WERI-Rb-1 (cell line): ENCODE results near the gene HDAC9.

Source experiments
- DNase-seq: peaks from one replicate; pipeline ENCODE4 v3.0.0-alpha.2; 2020
- H3K27ac ChIP-seq: fragments of 250-450 bp; sonication (Bioruptor Pico); 2 replicates; pipeline ENCODE4 v1.5.1; 2020; ENCODE audit warnings: mild to moderate bottlenecking, moderate library complexity
- H3K27me3 ChIP-seq: fragments of 250-450 bp; sonication (Bioruptor Pico); 2 replicates; pipeline ENCODE4 v1.5.1; 2021; ENCODE audit warnings: mild to moderate bottlenecking, low read depth, moderate library complexity; ENCODE audit not compliant: insufficient read depth, severe bottlenecking
- H3K36me3 ChIP-seq: fragments of 250-450 bp; sonication (Bioruptor Pico); 2 replicates; pipeline ENCODE4 v1.5.1; 2020; ENCODE audit warnings: mild to moderate bottlenecking, moderate library complexity
- H3K4me3 ChIP-seq: 2 replicates; pipeline ENCODE4 v1.5.1; 2011; ENCODE audit warnings: low read depth, mild to moderate bottlenecking, control low read depth, low read length
- H3K9me3 ChIP-seq: fragments of 250-450 bp; sonication (Bioruptor Pico); 2 replicates; pipeline ENCODE4 v1.5.1; 2021; ENCODE audit warnings: mild to moderate bottlenecking, moderate library complexity; ENCODE audit not compliant: severe bottlenecking
- TF ChIP-seq, protein P1 (sequence below): IDR thresholded peaks from 2 replicates; pipeline ENCODE4 v1.5.1; 2011; ENCODE audit warnings: low read depth, mild to moderate bottlenecking, control low read depth, inconsistent platforms, low read length

Gene HDAC9

DNA sequence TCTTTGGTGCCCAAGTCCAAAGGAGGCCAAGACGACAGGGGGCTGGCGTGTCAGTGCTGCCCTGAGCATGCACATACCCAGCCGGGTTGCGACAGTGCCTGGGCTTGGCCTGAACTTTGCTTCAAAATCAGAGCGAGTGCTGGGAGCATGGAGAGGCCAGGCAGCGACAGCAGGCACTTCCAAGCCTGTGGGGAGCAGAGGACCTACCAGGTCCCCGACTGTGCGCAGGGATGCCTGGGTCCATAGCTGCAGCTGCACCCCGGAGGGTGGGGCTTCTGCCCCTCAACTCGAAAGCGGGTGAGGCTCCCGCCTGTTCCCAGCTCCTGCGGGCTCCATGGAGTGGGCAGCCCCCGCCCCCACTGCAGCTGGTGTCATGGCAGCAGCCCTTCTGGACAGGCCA is 79.1 kb downstream of the HDAC9 start:
- Histone ChIP-seq H3K4me3 (no peak overlapping the region), H3K9me3 (no peaks in the 10 kb centered on the region), H3K27me3 (no peaks in the 10 kb centered on the region), H3K36me3 (no peaks in the 10 kb centered on the region), H3K27ac (no peak overlapping the region)
- DNase-seq: no peak
- TF ChIP-seq, protein P1, sequence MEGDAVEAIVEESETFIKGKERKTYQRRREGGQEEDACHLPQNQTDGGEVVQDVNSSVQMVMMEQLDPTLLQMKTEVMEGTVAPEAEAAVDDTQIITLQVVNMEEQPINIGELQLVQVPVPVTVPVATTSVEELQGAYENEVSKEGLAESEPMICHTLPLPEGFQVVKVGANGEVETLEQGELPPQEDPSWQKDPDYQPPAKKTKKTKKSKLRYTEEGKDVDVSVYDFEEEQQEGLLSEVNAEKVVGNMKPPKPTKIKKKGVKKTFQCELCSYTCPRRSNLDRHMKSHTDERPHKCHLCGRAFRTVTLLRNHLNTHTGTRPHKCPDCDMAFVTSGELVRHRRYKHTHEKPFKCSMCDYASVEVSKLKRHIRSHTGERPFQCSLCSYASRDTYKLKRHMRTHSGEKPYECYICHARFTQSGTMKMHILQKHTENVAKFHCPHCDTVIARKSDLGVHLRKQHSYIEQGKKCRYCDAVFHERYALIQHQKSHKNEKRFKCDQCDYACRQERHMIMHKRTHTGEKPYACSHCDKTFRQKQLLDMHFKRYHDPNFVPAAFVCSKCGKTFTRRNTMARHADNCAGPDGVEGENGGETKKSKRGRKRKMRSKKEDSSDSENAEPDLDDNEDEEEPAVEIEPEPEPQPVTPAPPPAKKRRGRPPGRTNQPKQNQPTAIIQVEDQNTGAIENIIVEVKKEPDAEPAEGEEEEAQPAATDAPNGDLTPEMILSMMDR: no peak

DNA sequence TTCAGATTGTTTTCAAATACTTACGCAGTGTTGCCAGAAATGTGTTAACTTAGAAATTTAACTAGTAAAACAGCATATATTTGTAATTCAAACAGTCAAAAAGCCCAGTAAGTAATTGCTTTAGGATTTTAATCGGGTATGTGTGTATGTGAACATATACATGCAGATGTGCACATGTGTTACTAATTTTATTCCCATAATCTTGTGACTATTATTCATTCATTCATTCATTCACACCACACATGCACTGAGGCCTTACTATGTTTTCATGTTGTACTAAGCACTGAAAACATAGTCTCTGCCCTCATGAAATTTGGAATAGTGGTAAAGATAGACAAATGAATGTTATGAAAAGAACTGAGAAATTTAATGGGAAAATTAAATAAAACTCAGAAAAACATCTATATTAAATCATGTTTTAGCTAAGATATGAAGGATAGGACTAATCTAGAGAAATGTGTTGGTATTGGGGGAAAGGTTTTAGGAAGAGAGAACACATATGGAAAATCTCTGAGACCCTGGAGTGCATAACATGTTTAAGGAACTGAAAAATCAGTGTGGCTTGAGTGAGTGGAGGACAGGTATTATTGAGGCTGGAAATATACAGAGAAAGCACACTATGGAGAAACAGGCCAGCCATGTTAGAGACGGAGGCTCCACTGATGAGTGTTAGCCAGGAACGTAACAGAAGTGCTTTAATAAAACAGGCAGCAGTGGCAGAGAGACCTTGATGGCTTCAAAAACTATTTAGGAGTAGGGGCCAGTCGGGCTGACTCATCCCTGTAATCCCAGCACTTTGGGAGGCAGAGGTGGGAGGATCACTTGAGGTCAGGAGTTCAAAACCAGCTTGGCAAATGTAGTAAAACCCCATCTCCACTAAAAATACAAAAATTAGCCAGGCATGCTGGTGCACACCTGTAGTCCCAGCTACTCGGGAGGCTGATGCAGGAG is 80.3 kb downstream of the HDAC9 start:
- Histone ChIP-seq H3K27me3 (no peaks in the 10 kb centered on the region), H3K27ac (no peak overlapping the region), H3K9me3 (no peaks in the 10 kb centered on the region), H3K36me3 (no peaks in the 10 kb centered on the region), H3K4me3 (no peak overlapping the region)
- DNase-seq: no peak
- TF ChIP-seq, protein P1: no peak

DNA sequence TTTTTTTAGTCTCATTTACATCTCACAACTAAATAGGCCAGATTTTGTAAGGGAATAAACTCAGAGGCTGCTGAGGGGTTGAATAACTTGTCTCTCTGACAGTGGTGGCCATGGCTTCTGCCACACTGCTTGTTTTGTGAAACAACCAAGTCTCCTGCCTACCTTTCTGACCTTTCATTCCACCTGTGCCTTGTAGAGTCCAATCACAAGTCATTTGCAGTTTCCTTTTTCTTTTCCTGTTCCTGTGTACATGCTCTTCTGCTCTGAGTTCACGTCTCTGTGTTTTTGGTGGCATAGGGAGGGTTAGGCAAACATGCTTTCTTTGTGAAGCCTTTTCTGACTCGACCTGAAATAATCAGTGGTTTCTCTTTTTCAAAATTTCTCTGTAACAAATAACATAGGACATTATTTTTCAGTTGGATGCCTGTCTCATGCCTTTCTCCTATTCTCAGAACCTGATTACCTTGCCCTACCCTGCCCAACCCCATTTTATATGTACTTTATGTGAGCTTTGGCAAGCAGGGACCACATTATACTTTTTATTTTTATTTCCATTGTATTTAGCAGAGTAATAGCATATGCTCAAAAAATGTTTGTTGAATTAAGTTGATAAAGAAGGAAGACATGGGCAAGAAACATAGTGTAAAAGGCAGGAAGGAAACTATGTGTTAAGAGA is 81.7 kb downstream of the HDAC9 start:
- no peaks in the 10 kb centered on the region for H3K9me3 ChIP-seq
- no peak overlapping the region for H3K4me3 ChIP-seq
- TF ChIP-seq, protein P1: no peak
- no peak overlapping the region for H3K27ac ChIP-seq
- H3K27me3 ChIP-seq: no peaks in the 10 kb centered on the region
- DNase-seq: no peak
- H3K36me3 ChIP-seq: no peaks in the 10 kb centered on the region

DNA sequence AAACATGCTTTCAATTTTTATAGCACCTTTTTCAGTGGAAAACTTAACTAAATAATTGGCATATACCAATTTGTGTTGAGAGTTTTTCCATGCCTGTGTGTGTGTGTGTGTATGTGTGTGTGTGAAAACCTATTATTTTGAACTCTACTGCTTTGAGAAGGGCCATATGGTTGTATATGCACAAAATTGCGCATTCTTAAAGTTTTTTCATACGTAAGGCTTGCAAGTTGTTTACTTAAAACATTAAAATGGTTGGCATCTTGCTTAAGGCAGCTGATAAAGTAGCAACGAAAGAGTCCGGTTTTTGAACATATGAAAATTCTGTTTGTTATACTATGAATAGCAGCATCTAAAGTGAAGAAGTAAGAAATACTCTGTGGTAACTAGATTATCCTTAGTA is 84.1 kb downstream of the HDAC9 start:
- no peak overlapping the region for H3K4me3 ChIP-seq
- no peaks in the 10 kb centered on the region for H3K9me3 ChIP-seq
- no peaks in the 10 kb centered on the region for H3K27me3 ChIP-seq
- H3K36me3 ChIP-seq: no peaks in the 10 kb centered on the region
- DNase-seq: no peak
- TF ChIP-seq, protein P1: no peak
- H3K27ac ChIP-seq: no peak overlapping the region

DNA sequence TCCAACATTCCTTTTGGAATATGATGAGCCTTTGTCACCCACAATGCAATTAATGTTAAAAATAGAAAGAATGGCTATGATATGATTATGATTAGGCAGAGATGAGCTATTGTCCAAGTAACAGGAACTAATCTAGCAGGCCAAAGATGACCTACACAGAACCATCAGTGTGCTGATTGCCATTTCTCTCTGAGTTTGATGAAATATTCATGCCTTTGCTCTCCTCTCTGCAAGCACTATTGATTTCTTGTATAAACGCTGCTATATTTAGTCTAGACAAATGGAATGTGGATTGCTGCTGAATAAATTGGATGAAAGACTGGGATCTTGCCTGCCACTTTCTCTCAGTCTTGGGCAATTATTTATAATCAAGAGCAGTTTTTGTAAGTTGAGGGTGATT is 85.4 kb downstream of the HDAC9 start:
- DNase-seq: no peak

More for the DNA sequence above, 85.4 kb downstream of the HDAC9 start:
- Histone ChIP-seq H3K4me3 (no peak overlapping the region), H3K27me3 (no peaks in the 10 kb centered on the region), H3K27ac (no peak overlapping the region), H3K36me3 (no peaks in the 10 kb centered on the region), H3K9me3 (no peaks in the 10 kb centered on the region)
- TF ChIP-seq, protein P1: no peak
